ENCODE measurements around the gene CNKSR3.

CNKSR3 gene

DNA sequence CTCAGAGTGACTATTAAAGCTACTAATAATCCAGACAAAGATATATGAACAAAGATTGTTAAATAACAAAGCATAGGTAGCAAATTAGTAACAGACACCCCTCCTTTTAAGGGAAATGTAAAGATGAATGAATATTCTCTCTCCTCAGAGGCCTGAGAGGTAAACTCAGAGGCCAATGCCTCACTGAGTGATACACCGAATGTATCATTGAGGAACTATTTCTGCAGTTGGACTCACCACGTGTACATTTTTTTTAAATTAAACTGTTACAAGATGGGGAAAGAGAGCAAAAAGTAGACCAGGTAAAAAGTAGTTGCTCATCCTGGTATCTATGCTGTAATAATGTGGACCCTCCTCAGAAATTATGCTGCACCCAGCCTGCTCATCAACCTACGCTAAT, 81.6 kb downstream of the CNKSR3 start:
- Histone ChIP-seq H3K27me3 (ENCODE audit: control insufficient read depth in 3 of 3, insufficient read depth in 3 of 3, low read depth in 1 of 3, low read length in 3 of 3) (no peaks in the 10 kb centered on the region), H4K91ac (ENCODE audit: low read depth, low read length, poor library complexity) (no peak overlapping the region)
- WGBS, 2 donors (ENCODE audit: extremely low coverage in 2 of 2, insufficient read length in 2 of 2, insufficient replicate concordance in 1 of 2), result no CpG with 5 or more reads among the region's 3 CpGs

DNA sequence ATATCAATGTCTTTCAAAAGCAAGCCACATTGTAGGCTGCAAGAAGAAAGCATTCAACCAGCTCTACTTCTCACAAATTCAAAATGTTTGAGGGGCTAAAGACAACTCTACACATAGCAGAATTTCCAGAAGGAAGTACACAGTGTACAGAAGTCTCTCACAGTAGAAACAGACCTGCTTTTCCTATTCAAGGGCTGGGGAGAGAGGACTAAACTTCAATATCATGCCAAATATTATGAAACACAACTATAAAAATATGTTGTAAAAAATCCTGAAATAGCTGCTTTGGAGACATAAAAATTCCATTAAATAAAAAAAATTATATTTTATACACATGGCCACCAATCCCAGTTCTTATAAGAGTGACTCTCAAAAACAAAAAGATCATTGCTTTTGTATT, 83.0 kb downstream of the CNKSR3 start:
- no peak overlapping the region for H3K27ac ChIP-seq (replicated peaks; ENCODE audit: low read length)
- H3K27me3 ChIP-seq (ENCODE audit: control insufficient read depth in 3 of 3, insufficient read depth in 3 of 3, low read depth in 1 of 3, low read length in 3 of 3), result no peaks in the 10 kb centered on the region
- H2AK5ac ChIP-seq (ENCODE audit: low read depth, low read length), result no peak overlapping the region
- H3K4me2 ChIP-seq (ENCODE audit: insufficient read depth, low read length, poor library complexity, severe bottlenecking), result no peak overlapping the region
- H2BK15ac ChIP-seq (ENCODE audit: low read length), result no peak overlapping the region
- no peak overlapping the region for H3K4me3 ChIP-seq (ENCODE audit: low read length in 2 of 2)
- no peak overlapping the region for H2AFZ ChIP-seq (ENCODE audit: low read length)
- H3K79me1 ChIP-seq (ENCODE audit: low read depth, low read length), result no peaks in the 10 kb centered on the region
- H3K14ac ChIP-seq (ENCODE audit: low read length), result no peak overlapping the region
- no peak overlapping the region for H2BK5ac ChIP-seq (ENCODE audit: low read length)
- H3K9ac ChIP-seq (ENCODE audit: low read depth, low read length, poor library complexity), result no peak overlapping the region
- H3K9me3 ChIP-seq (replicated peaks in 1 of 2; ENCODE audit: control insufficient read depth in 2 of 2, insufficient read depth in 1 of 2, low read depth in 1 of 2, low read length in 2 of 2), result peaks cover 0 to 6% of the 10 kb centered on the region in 2 donors
- H4K8ac ChIP-seq (ENCODE audit: low read depth, low read length), result no peak overlapping the region
- no peak overlapping the region for H2BK12ac ChIP-seq (ENCODE audit: low read length)
- H4K91ac ChIP-seq (ENCODE audit: low read depth, low read length, poor library complexity), result no peak overlapping the region
- no peaks in the 10 kb centered on the region for H3K4me1 ChIP-seq (ENCODE audit: control insufficient read depth in 2 of 2, insufficient read depth in 1 of 2, low read depth in 1 of 2, low read length in 2 of 2)
- H3K18ac ChIP-seq (ENCODE audit: low read length), result no peak overlapping the region
- H3K4ac ChIP-seq (ENCODE audit: low read length), result no peak overlapping the region
- peaks cover 0 to 7% of the 10 kb centered on the region in 2 donors for H3K36me3 ChIP-seq (replicated peaks in 1 of 2; ENCODE audit: control insufficient read depth in 2 of 2, insufficient read depth in 2 of 2, low read length in 2 of 2)
- DNase-seq (ENCODE audit: low spot score), result no peak
- H2BK120ac ChIP-seq (ENCODE audit: low read depth, low read length), result no peak overlapping the region
- no peak overlapping the region for H3K23ac ChIP-seq (ENCODE audit: low read depth, low read length, poor library complexity)

More for the DNA sequence above, 81.6 kb downstream of the CNKSR3 start:
- H3K23ac ChIP-seq (ENCODE audit: low read depth, low read length, poor library complexity), result no peak overlapping the region
- no peak overlapping the region for H2BK12ac ChIP-seq (ENCODE audit: low read length)
- H2BK120ac ChIP-seq (ENCODE audit: low read depth, low read length), result no peak overlapping the region
- H3K36me3 ChIP-seq (replicated peaks in 1 of 2; ENCODE audit: control insufficient read depth in 2 of 2, insufficient read depth in 2 of 2, low read length in 2 of 2), result peaks cover 0 to 7% of the 10 kb centered on the region in 2 donors
- no peak overlapping the region for H3K4me3 ChIP-seq (ENCODE audit: low read length in 2 of 2)
- no peak overlapping the region for H2BK15ac ChIP-seq (ENCODE audit: low read length)
- H3K9ac ChIP-seq (ENCODE audit: low read depth, low read length, poor library complexity), result no peak overlapping the region
- H3K79me1 ChIP-seq (ENCODE audit: low read depth, low read length), result no peaks in the 10 kb centered on the region
- no peak overlapping the region for H3K4ac ChIP-seq (ENCODE audit: low read length)
- H3K4me1 ChIP-seq (ENCODE audit: control insufficient read depth in 2 of 2, insufficient read depth in 1 of 2, low read depth in 1 of 2, low read length in 2 of 2), result peaks cover 2 to 6% of the 10 kb centered on the region in 2 donors
- H4K8ac ChIP-seq (ENCODE audit: low read depth, low read length), result no peak overlapping the region
- no peak overlapping the region for H2AK5ac ChIP-seq (ENCODE audit: low read depth, low read length)
- H3K18ac ChIP-seq (ENCODE audit: low read length), result no peak overlapping the region
- H3K4me2 ChIP-seq (ENCODE audit: insufficient read depth, low read length, poor library complexity, severe bottlenecking), result no peak overlapping the region
- no peak overlapping the region for H3K14ac ChIP-seq (ENCODE audit: low read length)
- peaks cover 0 to 8% of the 10 kb centered on the region in 2 donors for H3K9me3 ChIP-seq (replicated peaks in 1 of 2; ENCODE audit: control insufficient read depth in 2 of 2, insufficient read depth in 1 of 2, low read depth in 1 of 2, low read length in 2 of 2)
- no peak for DNase-seq (ENCODE audit: low spot score)
- H2AFZ ChIP-seq (ENCODE audit: low read length), result no peak overlapping the region
- H2BK5ac ChIP-seq (ENCODE audit: low read length), result no peak overlapping the region
- no peak overlapping the region for H3K27ac ChIP-seq (replicated peaks; ENCODE audit: low read length)

DNA sequence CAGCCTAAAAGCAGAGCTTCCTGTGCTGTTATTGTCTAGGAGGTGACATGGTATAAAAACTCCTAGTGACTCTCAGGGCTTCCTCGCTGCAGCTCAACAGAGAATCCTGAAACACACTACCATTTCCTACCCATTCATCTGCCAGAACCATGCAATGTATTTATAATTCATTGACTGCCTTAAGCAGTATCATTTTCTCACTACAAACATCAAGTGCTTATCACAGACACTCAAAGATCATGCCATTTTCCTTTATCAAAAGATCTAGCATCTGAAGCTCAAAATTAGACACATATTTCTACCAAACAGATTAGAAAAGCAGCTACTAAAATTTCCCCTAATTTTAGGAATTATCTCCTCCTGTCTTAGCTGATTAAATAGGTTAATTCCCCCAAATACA, 83.5 kb downstream of the CNKSR3 start:
- H3K27me3 ChIP-seq (ENCODE audit: control insufficient read depth in 3 of 3, insufficient read depth in 3 of 3, low read depth in 1 of 3, low read length in 3 of 3), result no peaks in the 10 kb centered on the region
- H2BK120ac ChIP-seq (ENCODE audit: low read depth, low read length), result no peak overlapping the region
- H3K14ac ChIP-seq (ENCODE audit: low read length), result no peak overlapping the region
- no peak overlapping the region for H2BK5ac ChIP-seq (ENCODE audit: low read length)
- H3K79me1 ChIP-seq (ENCODE audit: low read depth, low read length), result no peaks in the 10 kb centered on the region
- H3K4me3 ChIP-seq (ENCODE audit: low read length in 2 of 2), result no peak overlapping the region
- H3K4me1 ChIP-seq (ENCODE audit: control insufficient read depth in 2 of 2, insufficient read depth in 1 of 2, low read depth in 1 of 2, low read length in 2 of 2), result no peaks in the 10 kb centered on the region
- H2BK15ac ChIP-seq (ENCODE audit: low read length), result no peak overlapping the region
- H3K4ac ChIP-seq (ENCODE audit: low read length), result no peak overlapping the region
- WGBS, 2 donors (ENCODE audit: extremely low coverage in 2 of 2, insufficient read length in 2 of 2, insufficient replicate concordance in 1 of 2), result no CpG with 5 or more reads among the region's 1 CpG
- no peak for DNase-seq (ENCODE audit: low spot score)
- no peak overlapping the region for H3K18ac ChIP-seq (ENCODE audit: low read length)
- no peak overlapping the region for H2AFZ ChIP-seq (ENCODE audit: low read length)
- H4K91ac ChIP-seq (ENCODE audit: low read depth, low read length, poor library complexity), result no peak overlapping the region
- H3K36me3 ChIP-seq (replicated peaks in 1 of 2; ENCODE audit: control insufficient read depth in 2 of 2, insufficient read depth in 2 of 2, low read length in 2 of 2), result peaks cover 0 to 7% of the 10 kb centered on the region in 2 donors
- no peak overlapping the region for H2BK12ac ChIP-seq (ENCODE audit: low read length)
- H4K8ac ChIP-seq (ENCODE audit: low read depth, low read length), result no peak overlapping the region
- no peak overlapping the region for H3K4me2 ChIP-seq (ENCODE audit: insufficient read depth, low read length, poor library complexity, severe bottlenecking)
- H3K9me3 ChIP-seq (replicated peaks in 1 of 2; ENCODE audit: control insufficient read depth in 2 of 2, insufficient read depth in 1 of 2, low read depth in 1 of 2, low read length in 2 of 2), result peaks cover 0 to 2% of the 10 kb centered on the region in 2 donors
- H3K23ac ChIP-seq (ENCODE audit: low read depth, low read length, poor library complexity), result no peak overlapping the region
- H3K9ac ChIP-seq (ENCODE audit: low read depth, low read length, poor library complexity), result no peak overlapping the region
- H3K27ac ChIP-seq (replicated peaks; ENCODE audit: low read length), result no peak overlapping the region
- no peak overlapping the region for H2AK5ac ChIP-seq (ENCODE audit: low read depth, low read length)

DNA sequence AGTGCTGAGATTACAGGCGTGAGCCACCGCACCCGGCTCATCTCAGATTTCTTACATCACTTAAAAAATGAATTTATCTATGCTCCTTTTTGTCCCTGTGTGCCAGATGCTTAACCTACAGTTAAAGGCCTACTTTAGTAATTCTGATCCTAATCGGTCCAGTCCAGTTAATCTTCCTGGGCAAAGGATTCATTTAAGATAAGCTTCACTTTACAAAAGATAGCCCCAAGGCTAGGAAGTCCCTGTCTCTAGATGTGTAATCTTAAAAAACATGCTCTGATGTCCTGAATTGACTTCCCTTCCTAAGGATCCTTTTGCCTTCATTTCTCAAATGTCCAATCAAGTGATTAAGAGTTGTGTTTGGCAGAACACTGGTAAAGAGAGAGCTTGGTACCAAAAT, 85.5 kb downstream of the CNKSR3 start:
- Histone ChIP-seq H3K27ac (replicated peaks; ENCODE audit: low read length) (no peak overlapping the region), H3K4me1 (ENCODE audit: control insufficient read depth in 2 of 2, insufficient read depth in 1 of 2, low read depth in 1 of 2, low read length in 2 of 2) (no peaks in the 10 kb centered on the region), H2BK15ac (ENCODE audit: low read length) (no peak overlapping the region), H4K8ac (ENCODE audit: low read depth, low read length) (no peak overlapping the region), H3K23ac (ENCODE audit: low read depth, low read length, poor library complexity) (no peak overlapping the region), H3K18ac (ENCODE audit: low read length) (no peak overlapping the region), H2BK12ac (ENCODE audit: low read length) (no peak overlapping the region), H3K9me3 (replicated peaks in 1 of 2; ENCODE audit: control insufficient read depth in 2 of 2, insufficient read depth in 1 of 2, low read depth in 1 of 2, low read length in 2 of 2) (no peaks in the 10 kb centered on the region), H3K79me1 (ENCODE audit: low read depth, low read length) (no peaks in the 10 kb centered on the region), H4K91ac (ENCODE audit: low read depth, low read length, poor library complexity) (no peak overlapping the region), H2BK5ac (ENCODE audit: low read length) (no peak overlapping the region), H3K4me2 (ENCODE audit: insufficient read depth, low read length, poor library complexity, severe bottlenecking) (no peak overlapping the region), H3K4me3 (ENCODE audit: low read length in 2 of 2) (no peak overlapping the region), H3K36me3 (replicated peaks in 1 of 2; ENCODE audit: control insufficient read depth in 2 of 2, insufficient read depth in 2 of 2, low read length in 2 of 2) (peaks cover 2 to 12% of the 10 kb centered on the region in 2 donors), H3K4ac (ENCODE audit: low read length) (no peak overlapping the region), H2AK5ac (ENCODE audit: low read depth, low read length) (no peak overlapping the region), H3K9ac (ENCODE audit: low read depth, low read length, poor library complexity) (no peak overlapping the region), H2BK120ac (ENCODE audit: low read depth, low read length) (no peak overlapping the region), H3K14ac (ENCODE audit: low read length) (no peak overlapping the region), H2AFZ (ENCODE audit: low read length) (no peak overlapping the region), H3K27me3 (ENCODE audit: control insufficient read depth in 3 of 3, insufficient read depth in 3 of 3, low read depth in 1 of 3, low read length in 3 of 3) (no peaks in the 10 kb centered on the region)
- WGBS, 2 donors (ENCODE audit: extremely low coverage in 2 of 2, insufficient read length in 2 of 2, insufficient replicate concordance in 1 of 2), result no CpG with 5 or more reads among the region's 4 CpGs
- no peak for DNase-seq (ENCODE audit: low spot score)
